Colonic mucosa (tissue), 4 donors: Measurements from ENCODE around the gene LARGE1. TPM values are rescaled to one million over a fixed set of nuclear protein-coding genes. Genes with fewer than 3 reads are reported as not detected.

Source experiments
- DNase-seq: peaks from one replicate; pipeline ENCODE4 v3.0.0-alpha.2; 2020
- H3K27ac ChIP-seq: fragments of 200-600 bp; one replicate; pipeline ENCODE4 v1.8.0; 2021
- H3K27me3 ChIP-seq: fragments of 200-600 bp; one replicate; pipeline ENCODE4 v1.8.0; 2021
- H3K36me3 ChIP-seq: fragments of 200-600 bp; one replicate; pipeline ENCODE4 v1.8.0; 2021
- H3K4me1 ChIP-seq: fragments of 200-600 bp; one replicate; pipeline ENCODE4 v1.8.0; 2021; ENCODE audit warnings: mild to moderate bottlenecking
- H3K4me3 ChIP-seq: fragments of 200-600 bp; one replicate; pipeline ENCODE4 v1.8.0; 2021
- H3K9ac ChIP-seq, 2 donors: one replicate each; pipeline ENCODE4 v1.7.0; 2013; ENCODE audit warnings: control low read depth in 2 of 2, low read depth in 2 of 2, low read length in 2 of 2
- H3K9me3 ChIP-seq: fragments of 200-600 bp; one replicate; pipeline ENCODE4 v1.8.0; 2021
- intact Hi-C: fragments of 100-400 bp; cut with DNase I; formaldehyde crosslinking; loops from one replicate; pipeline ENCODE4 v1.14.1; 2022
- total RNA-seq, 2 donors: library from RNA; stranded (reverse); fragmentation: NEBNext Ultra II Directional in 1 of 2; extraction: Animal tissue kit (Norgen Biotek cat#: 25700) in 1 of 2; gene quantifications; one replicate each; pipeline ENCODE4 v1.2.1, GENCODE V29; 2021
- TF ChIP-seq, protein P1 (sequence below): fragments of 200-600 bp; IDR thresholded peaks from one replicate; pipeline ENCODE4 v1.8.0; 2022; ENCODE audit warnings: antibody characterized with exemption, mild to moderate bottlenecking
- donor health status: healthy.
- donor health status: DM: no; HTN: no; CAD: no.
- donor health status: DM: no; HTN: no; CAD: no.

Gene LARGE1
- total RNA-seq, 2 donors from 2014 or later: 45.2 to 46.5 TPM

GRCh38 chr22:33776491-33776890, 143.8 kb downstream of the LARGE1 start:
- no peaks in the 10 kb centered on the region for H3K36me3 ChIP-seq
- no peak overlapping the region for H3K4me3 ChIP-seq
- TF ChIP-seq, protein P1, sequence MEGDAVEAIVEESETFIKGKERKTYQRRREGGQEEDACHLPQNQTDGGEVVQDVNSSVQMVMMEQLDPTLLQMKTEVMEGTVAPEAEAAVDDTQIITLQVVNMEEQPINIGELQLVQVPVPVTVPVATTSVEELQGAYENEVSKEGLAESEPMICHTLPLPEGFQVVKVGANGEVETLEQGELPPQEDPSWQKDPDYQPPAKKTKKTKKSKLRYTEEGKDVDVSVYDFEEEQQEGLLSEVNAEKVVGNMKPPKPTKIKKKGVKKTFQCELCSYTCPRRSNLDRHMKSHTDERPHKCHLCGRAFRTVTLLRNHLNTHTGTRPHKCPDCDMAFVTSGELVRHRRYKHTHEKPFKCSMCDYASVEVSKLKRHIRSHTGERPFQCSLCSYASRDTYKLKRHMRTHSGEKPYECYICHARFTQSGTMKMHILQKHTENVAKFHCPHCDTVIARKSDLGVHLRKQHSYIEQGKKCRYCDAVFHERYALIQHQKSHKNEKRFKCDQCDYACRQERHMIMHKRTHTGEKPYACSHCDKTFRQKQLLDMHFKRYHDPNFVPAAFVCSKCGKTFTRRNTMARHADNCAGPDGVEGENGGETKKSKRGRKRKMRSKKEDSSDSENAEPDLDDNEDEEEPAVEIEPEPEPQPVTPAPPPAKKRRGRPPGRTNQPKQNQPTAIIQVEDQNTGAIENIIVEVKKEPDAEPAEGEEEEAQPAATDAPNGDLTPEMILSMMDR: no peak
- intact Hi-C loops: no loop called here
- H3K9ac ChIP-seq: no peak overlapping the region
- no peak for DNase-seq
- H3K4me1 ChIP-seq: no peaks in the 10 kb centered on the region
- no peak overlapping the region for H3K27ac ChIP-seq
- H3K27me3 ChIP-seq: no peaks in the 10 kb centered on the region
- no peaks in the 10 kb centered on the region for H3K9me3 ChIP-seq

DNA sequence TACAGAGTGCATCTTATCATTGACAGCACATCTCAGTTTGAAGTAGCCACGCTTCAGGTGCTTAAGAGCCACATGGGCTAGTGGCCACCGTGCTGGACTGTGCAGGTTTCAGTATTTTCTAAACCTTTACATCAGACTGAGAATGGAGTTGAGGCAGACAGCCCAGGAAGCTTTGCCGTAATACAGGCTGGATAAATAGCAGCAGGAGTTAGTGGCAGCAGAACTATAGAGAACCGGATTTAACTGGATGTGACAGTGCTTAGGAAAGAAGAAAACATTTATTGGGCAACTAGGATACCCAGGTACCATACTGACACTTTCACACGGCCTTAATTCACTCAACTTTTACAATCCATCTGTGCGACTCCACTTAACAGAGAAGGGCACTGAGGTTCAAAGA, 145.5 kb downstream of the LARGE1 start:
- intact Hi-C loops: no loop called here
- Histone ChIP-seq H3K4me3 (no peak overlapping the region), H3K4me1 (no peaks in the 10 kb centered on the region), H3K9ac (no peak overlapping the region), H3K9me3 (no peaks in the 10 kb centered on the region), H3K36me3 (no peaks in the 10 kb centered on the region), H3K27ac (no peak overlapping the region), H3K27me3 (no peaks in the 10 kb centered on the region)
- DNase-seq: no peak
- TF ChIP-seq, protein P1: no peak

DNA sequence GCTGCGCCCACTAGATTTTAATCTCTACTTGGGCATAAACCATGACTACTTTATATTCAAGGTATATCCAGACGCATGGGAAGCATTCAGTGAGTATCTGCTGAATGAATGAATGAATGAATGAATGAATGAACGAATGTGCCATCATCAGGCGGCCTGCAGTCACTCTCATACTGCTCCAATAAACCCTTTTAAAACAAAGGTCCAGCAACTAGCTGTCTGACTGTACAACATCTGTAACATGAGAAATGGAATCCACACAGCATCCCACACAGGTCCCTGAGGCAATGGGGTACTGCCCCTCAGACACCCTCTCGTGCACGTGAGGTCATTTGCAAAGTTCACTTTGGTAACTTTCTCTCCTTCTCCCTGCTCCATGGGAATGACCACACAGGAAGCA, 147.5 kb downstream of the LARGE1 start:
- H3K9ac ChIP-seq: no peak overlapping the region
- no peaks in the 10 kb centered on the region for H3K27me3 ChIP-seq
- no peaks in the 10 kb centered on the region for H3K36me3 ChIP-seq
- no peak overlapping the region for H3K4me3 ChIP-seq
- no peak overlapping the region for H3K27ac ChIP-seq
- no peaks in the 10 kb centered on the region for H3K4me1 ChIP-seq
- no peak for DNase-seq
- H3K9me3 ChIP-seq: no peaks in the 10 kb centered on the region
- intact Hi-C loops: no loop called here
- TF ChIP-seq, protein P1: no peak

- Histone ChIP-seq H3K4me3 (no peak overlapping the region), H3K9ac (no peak overlapping the region), H3K27ac (no peak overlapping the region), H3K4me1 (no peaks in the 10 kb centered on the region), H3K36me3 (no peaks in the 10 kb centered on the region), H3K27me3 (no peaks in the 10 kb centered on the region), H3K9me3 (no peaks in the 10 kb centered on the region)
- TF ChIP-seq, protein P1: no peak
- DNase-seq: no peak
- intact Hi-C loops: no loop called here
Measured at GRCh38 chr22:33771136-33771535, 149.1 kb downstream of the LARGE1 start.

DNA sequence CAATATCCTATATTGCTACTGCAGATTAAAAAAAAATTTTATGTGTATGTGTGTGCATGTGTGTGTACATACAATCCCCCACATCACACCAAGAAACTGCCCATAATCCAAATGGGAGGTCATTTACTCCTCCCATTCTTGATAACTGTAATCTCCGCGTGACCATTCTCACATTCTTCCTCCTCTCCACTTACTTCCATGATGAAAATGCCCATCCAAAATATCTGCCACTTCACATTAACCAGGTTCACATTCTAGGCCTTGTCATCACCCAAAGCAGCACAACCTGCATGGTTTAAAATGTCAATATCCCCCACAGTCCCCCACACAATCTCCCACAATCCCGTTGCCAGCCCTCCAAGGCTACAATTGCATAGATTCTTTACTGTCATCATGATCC, 149.6 kb downstream of the LARGE1 start:
- TF ChIP-seq, protein P1: no peak
- no peak overlapping the region for H3K27ac ChIP-seq
- no peaks in the 10 kb centered on the region for H3K36me3 ChIP-seq
- no peaks in the 10 kb centered on the region for H3K9me3 ChIP-seq
- no peak overlapping the region for H3K9ac ChIP-seq
- no peaks in the 10 kb centered on the region for H3K4me1 ChIP-seq
- no peak for DNase-seq
- no peak overlapping the region for H3K4me3 ChIP-seq
- intact Hi-C loops: no loop called here
- no peaks in the 10 kb centered on the region for H3K27me3 ChIP-seq

GRCh38 chr22:33766091-33766490, 154.2 kb downstream of the LARGE1 start:
- no peaks in the 10 kb centered on the region for H3K27me3 ChIP-seq
- TF ChIP-seq, protein P1: no peak
- no peak overlapping the region for H3K4me3 ChIP-seq
- no peak overlapping the region for H3K27ac ChIP-seq
- H3K4me1 ChIP-seq: no peaks in the 10 kb centered on the region
- intact Hi-C loops: no loop called here
- no peaks in the 10 kb centered on the region for H3K9me3 ChIP-seq
- DNase-seq: no peak
- H3K9ac ChIP-seq: no peak overlapping the region
- no peaks in the 10 kb centered on the region for H3K36me3 ChIP-seq
